GM10248 (cell line): Measurements from ENCODE around the gene FAM162B.
"Not testable (repeated sequence)": the region's sequence is repeated elsewhere in the genome, so short reads cannot be mapped to it uniquely, and the experiment has no call there.

ENCODE experiments used
- CTCF ChIA-PET: fragments of 300-600 bp; sonication (Branson Sonifier 250); formaldehyde crosslinking; extraction: SDS; loops from one replicate; lab custom pipeline; 2021; ENCODE audit warnings: antibody characterized with exemption; lab: Yijun Ruan, JAX
- POLR2A ChIA-PET: fragments of 350-650 bp; sonication (Branson Sonifier 250); formaldehyde crosslinking; extraction: SDS; loops from one replicate; lab custom pipeline; 2020; ENCODE audit warnings: antibody characterized with exemption; lab: Yijun Ruan, JAX
- DNase-seq: peaks from one replicate; pipeline ENCODE4 v3.0.0; 2012; ENCODE audit errors: extremely low spot score
- TF ChIP-seq, protein P1 (sequence below): IDR thresholded peaks from 2 replicates; pipeline ENCODE4 v1.5.1; 2012; ENCODE audit warnings: mild to moderate bottlenecking, low read depth; ENCODE audit errors: extremely low read depth, missing control alignments, control extremely low read depth

The FAM162B gene

DNA sequence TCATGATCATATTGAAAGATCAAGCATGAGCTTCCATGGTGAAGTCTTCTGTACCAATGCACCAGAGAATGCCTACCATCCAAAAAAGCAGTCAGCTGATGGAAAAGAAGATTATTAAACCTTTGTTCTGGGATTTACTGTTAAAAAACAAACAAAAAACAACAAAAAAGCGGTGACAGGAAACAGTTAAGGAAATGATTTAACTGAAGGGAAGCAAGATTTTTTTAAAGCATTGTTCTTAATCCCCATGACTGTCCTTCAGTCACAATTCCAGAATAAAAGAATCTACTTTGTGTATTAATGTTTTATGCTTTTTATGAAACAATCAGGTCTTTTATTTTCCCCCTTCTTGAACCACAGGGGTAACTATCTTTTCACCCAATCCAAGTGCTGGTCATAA, 23.9 kb downstream of the FAM162B start:
- ChIA-PET POLR2A (no interaction called here), CTCF (no interaction called here)
- no peak for DNase-seq
- TF ChIP-seq, protein P1, sequence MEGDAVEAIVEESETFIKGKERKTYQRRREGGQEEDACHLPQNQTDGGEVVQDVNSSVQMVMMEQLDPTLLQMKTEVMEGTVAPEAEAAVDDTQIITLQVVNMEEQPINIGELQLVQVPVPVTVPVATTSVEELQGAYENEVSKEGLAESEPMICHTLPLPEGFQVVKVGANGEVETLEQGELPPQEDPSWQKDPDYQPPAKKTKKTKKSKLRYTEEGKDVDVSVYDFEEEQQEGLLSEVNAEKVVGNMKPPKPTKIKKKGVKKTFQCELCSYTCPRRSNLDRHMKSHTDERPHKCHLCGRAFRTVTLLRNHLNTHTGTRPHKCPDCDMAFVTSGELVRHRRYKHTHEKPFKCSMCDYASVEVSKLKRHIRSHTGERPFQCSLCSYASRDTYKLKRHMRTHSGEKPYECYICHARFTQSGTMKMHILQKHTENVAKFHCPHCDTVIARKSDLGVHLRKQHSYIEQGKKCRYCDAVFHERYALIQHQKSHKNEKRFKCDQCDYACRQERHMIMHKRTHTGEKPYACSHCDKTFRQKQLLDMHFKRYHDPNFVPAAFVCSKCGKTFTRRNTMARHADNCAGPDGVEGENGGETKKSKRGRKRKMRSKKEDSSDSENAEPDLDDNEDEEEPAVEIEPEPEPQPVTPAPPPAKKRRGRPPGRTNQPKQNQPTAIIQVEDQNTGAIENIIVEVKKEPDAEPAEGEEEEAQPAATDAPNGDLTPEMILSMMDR, result no peak

DNA sequence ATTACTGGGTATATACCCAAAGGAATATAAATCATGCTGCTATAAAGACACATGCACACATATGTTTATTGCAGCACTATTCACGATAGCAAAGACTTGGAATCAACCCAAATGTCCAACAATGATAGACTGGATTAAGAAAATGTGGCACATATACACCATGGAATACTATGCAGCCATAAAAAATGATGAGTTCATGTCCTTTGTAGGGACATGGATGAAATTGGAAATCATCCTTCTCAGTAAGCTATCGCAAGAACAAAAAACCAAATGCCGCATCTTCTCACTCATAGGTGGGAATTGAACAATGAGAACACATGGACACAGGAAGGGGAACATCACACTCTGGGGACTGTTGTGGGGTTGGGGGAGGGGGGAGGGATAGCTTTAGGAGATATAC, 25.0 kb downstream of the FAM162B start:
- DNase-seq, CTCF ChIA-PET, POLR2A ChIA-PET: not testable (repeated sequence)

DNA sequence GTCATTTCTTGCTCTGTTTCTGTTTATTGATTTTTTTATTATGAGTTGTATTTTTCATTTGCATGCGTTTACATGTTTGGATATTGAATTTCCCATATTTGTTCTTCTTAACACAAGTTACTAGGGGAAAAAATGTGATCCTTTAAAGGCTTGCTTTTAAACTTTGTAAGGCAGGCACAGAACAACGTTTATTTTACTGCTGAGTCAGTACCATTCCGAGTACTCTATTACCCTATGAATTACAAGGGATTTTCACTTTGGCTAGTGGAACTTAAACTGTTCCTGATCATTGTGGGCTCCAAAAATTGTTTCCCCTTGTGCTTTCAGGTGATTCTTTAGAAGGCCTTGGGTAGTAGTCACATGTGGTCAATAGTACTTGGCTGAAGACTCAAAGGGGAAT, 28.5 kb downstream of the FAM162B start:
- TF ChIP-seq, protein P1, result no peak
- CTCF ChIA-PET, result interaction anchor here (1.0 kb wide), 1 partner anchor 11 kb away, joined by 3 read pairs; no protein-coding TSS in a partner anchor

DNA sequence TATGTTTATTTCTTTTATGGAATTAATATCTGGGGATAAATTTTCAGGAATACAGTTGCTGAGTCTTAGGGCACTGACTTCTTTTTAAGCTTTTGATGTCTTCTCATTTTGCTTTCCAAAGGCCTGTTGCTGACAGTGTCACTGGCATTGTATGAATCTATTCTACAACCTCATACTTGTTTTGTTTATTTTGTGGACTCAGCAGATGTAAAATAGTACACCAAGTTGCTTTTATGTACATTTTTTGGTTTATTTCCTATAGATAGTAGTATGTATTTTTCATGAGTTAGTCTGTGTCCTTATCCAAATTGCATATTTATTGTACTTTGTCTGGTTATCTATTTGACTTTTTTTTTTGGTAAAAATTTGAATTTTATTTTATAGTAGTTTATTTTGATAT, 35.0 kb downstream of the FAM162B start:
- POLR2A ChIA-PET, result interaction anchor here (0.6 kb wide), 1 partner anchor 284 kb away, joined by 3 read pairs; no protein-coding TSS in a partner anchor
- TF ChIP-seq, protein P1, result no peak
- CTCF ChIA-PET, result interaction anchor here (1.4 kb wide), 1 partner anchor 31 kb away, joined by 3 read pairs; no protein-coding TSS in a partner anchor
- DNase-seq, result no peak

More for the DNA sequence above, 28.5 kb downstream of the FAM162B start:
- DNase-seq, result no peak
- POLR2A ChIA-PET, result no interaction called here

DNA sequence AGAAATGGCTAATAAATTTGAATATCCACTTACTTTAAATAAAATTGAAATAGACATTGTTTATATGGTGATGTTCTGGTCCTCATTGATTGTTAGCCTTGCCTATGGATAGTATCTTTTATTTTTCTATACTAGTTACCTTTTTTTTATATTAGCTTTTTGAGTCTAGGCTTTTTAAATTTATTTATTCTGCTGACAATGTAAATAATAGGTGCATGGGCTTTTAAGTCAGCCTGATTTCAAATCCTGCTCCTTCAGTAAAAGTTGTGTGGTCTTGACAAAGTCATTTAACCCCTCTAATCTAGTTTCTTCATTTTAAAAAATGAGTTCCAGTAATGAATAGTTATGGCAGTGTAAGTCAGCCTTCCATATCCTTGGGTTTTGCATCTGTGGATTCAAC, 38.6 kb downstream of the FAM162B start:
- DNase-seq, result no peak
- ChIA-PET CTCF (no interaction called here), POLR2A (no interaction called here)
- TF ChIP-seq, protein P1, result no peak

DNA sequence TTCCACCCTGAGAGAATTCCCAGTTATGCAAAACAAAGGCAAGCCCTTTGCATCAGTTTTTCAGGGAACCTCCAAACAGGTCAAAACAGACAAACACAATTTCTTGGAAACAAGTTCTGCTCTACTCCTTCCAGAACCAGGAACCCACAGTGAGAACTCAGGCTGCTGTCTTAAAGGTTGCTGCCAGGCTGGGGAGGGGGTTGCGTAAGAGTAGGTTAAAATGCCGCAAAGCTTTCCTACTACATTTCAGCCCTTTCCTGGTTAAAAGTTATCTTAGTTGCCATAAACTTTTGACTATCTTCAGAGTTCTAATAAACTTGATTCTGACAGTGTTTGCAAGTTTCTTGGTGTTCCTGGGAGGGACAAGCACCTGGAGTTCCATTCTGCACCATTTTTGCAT, 50.8 kb downstream of the FAM162B start:
- TF ChIP-seq, protein P1, result no peak
- POLR2A ChIA-PET, result no interaction called here
- no peak for DNase-seq
- CTCF ChIA-PET, result no interaction called here

DNA sequence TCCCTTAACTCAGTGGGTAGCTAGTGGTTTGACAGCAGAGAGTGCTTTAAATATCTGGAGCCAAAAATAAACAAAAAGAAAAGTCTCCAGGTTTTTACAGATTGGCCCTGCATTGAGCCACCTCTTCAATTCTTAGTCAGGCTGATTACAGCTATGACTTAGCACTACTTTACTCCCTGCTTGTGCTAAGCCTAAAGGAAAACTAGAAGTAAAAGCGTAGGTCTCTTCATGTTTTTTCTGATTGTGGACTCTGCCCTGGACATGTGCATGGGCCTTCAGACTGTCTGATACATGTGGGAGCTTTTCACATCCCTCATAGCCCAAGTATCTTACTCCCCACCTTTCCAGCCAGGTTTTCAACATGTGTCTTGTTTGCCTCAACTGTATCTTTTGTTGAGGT, 51.2 kb downstream of the FAM162B start:
- TF ChIP-seq, protein P1, result no peak
- POLR2A ChIA-PET, result no interaction called here
- CTCF ChIA-PET, result interaction anchor here (1.5 kb wide), 1 partner anchor 9 kb away, joined by 5 read pairs; no protein-coding TSS in a partner anchor
- no peak for DNase-seq
